GM21619 (cell line): ENCODE measurements around the gene RFXANK.

Source experiments
- ATAC-seq: cut with Tn5 transposase; IDR thresholded peaks from one replicate; pipeline ENCODE4 v1.9.1; 2021; ENCODE audit not compliant: unreplicated experiment

RFXANK gene

DNA sequence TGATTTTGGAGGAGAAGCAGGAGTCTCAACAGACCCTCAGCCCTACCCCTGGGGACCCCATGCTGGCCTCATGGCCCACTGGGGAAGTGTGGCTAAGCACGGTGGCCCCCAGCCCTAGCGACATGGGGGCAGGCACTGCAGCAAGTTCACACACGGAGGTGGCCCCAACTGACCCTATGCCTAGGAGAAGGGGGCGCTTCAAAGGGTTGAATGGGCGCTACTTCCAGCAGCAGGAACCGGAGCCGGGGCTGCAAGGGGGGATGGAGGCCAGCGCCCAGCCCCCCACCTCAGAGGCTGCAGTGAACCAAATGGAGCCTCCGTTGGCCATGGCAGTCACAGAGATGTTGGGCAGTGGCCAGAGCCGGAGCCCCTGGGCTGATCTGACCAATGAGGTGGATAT, 34.6 kb downstream of the RFXANK start:
- no peak for ATAC-seq

DNA sequence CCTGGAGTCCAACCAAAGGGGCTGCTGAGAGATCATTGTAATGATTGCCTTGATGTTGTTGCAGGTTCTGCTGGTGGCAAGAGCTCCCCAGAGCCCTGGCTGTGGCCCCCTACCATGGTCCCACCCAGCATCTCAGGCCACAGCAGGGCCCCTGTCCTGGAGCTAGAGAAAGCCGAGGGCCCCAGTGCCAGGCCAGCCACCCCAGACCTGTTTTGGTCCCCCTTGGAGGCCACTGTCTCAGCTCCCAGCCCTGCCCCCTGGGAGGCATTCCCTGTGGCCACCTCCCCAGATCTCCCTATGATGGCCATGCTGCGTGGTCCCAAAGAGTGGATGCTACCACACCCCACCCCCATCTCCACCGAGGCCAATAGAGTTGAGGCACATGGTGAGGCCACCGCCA, 35.2 kb downstream of the RFXANK start:
- ATAC-seq: no peak

- ATAC-seq: no peak
Measured at GRCh38 chr19:19229701-19230100, 37.6 kb downstream of the RFXANK start.

- no peak for ATAC-seq
Measured at GRCh38 chr19:19230999-19231398, 38.9 kb downstream of the RFXANK start.

- no peak for ATAC-seq
Measured at GRCh38 chr19:19232261-19232721, 40.2 kb downstream of the RFXANK start.

GRCh38 chr19:19234220-19234816, 42.3 kb downstream of the RFXANK start:
- no peak for ATAC-seq

DNA sequence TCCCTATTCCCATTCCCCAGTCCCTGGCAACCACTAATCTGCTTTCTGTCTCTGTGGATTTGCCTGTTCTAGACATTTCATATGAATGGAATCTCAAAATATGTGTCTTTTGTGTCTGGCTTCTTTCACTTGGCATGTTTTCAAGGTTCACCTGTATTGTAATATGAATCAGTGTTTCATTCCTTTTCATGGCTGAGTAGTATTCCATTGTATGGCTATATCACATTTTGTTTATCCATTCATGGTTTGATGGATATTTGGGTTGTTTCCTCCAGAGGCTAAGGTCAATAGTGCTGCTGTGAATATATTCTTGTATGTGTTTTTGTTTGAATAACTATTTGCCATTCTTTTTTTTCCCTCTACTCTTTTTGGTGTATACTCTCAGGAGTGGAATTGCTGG, 44.1 kb downstream of the RFXANK start:
- no peak for ATAC-seq

- no peak for ATAC-seq
Measured at GRCh38 chr19:19238126-19238894, 46.3 kb downstream of the RFXANK start.

DNA sequence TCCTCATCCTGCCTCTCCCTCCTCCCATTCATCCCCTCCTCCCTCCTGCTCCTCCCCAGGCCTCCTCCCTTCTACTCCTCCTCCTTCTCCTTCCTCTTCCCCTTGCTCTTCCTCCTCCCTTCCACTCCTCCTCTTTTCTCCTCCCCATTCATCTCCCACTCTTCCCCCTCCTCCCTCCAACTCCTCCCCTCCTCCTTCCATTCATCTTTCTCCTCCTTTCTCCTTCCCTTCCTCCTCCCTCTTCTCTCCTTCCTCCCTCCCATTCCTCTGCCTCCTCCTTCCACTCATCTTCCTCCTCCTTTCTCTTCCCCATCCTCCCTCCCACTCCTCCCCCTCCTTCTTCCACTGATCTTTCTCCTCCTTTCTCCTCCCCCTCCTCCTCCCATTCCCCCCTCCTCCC, 47.6 kb downstream of the RFXANK start:
- ATAC-seq: no peak

DNA sequence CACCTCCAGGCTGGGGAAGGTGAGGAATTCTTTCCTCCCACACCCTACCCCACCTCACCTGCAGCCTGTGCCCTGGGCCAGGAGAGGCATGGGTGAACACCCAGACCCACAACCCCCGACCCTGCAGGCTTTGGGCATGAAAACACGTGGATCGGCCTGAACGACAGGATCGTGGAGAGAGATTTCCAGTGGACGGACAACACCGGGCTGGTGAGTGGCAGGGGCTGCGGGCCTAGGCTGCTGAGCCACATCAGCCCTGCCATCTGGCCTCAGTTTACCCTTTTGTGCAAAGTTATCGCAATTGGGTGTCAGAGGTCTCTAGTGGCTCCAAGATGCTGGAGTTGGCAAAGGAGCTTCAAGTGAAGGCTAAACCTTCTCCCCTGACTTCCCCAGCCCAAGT, 48.4 kb downstream of the RFXANK start:
- no peak for ATAC-seq

DNA sequence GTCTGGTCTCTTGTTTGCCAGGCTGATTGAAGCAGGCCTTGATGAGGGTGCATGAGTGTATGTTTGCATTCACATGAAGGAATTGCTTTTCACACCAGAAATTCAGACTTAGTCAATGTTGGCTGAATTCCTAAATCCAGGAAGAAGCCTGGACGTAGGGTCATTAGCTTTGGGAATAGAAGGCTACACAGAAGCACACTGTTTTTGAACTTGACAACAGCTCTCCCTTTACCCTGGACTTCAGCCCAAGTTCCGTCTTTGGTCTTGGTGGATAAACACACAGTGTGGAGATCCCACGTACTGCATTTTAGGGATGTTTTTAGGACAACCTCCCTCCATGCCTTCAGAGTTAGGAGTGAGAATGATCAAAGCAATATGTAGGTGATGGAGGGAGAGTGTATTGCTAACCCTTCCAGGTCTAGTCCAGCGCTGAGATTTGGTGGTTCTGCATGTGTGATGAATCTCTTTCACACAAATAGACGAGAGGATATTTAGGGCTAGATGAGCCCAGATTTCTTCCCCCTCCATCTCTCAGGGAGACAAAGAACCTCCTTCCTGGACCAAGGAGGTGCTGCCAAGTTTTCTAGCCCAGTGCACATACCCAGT, 58.2 kb downstream of the RFXANK start:
- no peak for ATAC-seq
